GM18951 (cell line): ENCODE data around the gene FAHD2A.
"Not testable (repeated sequence)": the region's sequence is repeated elsewhere in the genome, so short reads cannot be mapped to it uniquely, and the experiment has no call there.

Source experiments
- POLR2A ChIP-seq: IDR thresholded peaks from 4 replicates; pipeline ENCODE4 v1.6.1; 2011; ENCODE audit warnings: mild to moderate bottlenecking; ENCODE audit not compliant: insufficient read length, insufficient read depth; ENCODE audit errors: extremely low read depth
- in situ Hi-C: fragments of 300-500 bp; cut with MboI; formaldehyde crosslinking; loops from one replicate; pipeline ENCODE4 v1.12.0; 2022; ENCODE audit warnings: low sequenced_read_pairs, mixed read lengths, inconsistent platforms; ENCODE audit not compliant: unreplicated experiment

The FAHD2A gene

GRCh38 chr2:95389245-95390119, 13.0 kb upstream of the FAHD2A start:
- TF ChIP-seq POLR2A, result no peak
- in situ Hi-C loops, result no loop called here

DNA sequence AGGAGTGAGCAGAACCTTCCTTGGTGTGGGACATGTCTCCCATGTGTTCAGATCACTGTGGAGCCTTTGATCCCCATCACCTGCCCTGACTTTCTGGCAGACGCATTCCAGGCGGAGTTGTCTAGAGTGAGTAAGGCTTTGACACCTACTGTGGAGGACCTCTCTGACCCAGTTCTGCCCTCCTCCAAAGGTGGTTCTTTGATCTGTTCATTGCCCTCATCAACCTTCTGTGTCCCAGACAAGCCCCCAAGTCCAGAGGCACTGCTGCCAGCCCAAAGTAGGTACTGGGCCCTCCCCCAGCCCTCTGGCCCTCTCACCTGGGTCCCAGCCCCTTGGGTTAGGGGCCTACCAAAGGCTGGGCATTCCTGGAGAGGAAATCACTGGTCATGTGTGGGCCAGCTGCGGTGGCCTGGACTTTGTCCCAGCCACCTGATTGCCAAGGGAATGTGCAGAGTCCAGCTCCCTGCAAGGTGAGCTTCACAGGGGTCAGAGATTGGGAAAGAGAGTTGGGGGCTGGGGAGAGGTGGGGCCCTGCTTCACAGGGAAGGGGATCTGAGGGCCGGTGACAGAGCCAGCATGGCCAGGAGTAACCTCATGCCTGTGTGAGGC, 12.1 kb upstream of the FAHD2A start:
- in situ Hi-C loops, result no loop called here
- no peak for TF ChIP-seq POLR2A

GRCh38 chr2:95390881-95391321, 11.6 kb upstream of the FAHD2A start:
- no peak for TF ChIP-seq POLR2A
- in situ Hi-C loops, result no loop called here

GRCh38 chr2:95391641-95392310, 10.7 kb upstream of the FAHD2A start:
- in situ Hi-C loops, result no loop called here
- TF ChIP-seq POLR2A, result no peak

DNA sequence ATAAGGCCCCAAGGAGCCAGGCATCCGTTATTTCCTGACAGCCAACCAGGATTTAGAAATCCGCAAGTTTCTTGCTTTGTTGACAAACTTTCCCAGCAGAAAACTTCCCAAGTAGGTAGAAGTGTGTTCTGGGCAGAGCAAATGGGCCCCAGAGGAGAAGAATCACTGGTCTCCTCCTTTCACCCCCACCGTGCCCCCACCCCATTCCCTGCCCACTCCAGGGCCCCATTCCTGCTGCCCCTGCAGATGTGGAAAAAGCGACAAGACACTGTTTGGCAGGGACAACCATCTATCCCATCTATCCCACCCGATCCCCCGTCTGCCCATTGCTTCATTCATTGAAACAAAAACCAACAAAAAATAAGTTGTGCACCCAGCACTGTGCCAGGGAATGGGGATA, 10.2 kb upstream of the FAHD2A start:
- in situ Hi-C loops, result no loop called here
- TF ChIP-seq POLR2A, result no peak

DNA sequence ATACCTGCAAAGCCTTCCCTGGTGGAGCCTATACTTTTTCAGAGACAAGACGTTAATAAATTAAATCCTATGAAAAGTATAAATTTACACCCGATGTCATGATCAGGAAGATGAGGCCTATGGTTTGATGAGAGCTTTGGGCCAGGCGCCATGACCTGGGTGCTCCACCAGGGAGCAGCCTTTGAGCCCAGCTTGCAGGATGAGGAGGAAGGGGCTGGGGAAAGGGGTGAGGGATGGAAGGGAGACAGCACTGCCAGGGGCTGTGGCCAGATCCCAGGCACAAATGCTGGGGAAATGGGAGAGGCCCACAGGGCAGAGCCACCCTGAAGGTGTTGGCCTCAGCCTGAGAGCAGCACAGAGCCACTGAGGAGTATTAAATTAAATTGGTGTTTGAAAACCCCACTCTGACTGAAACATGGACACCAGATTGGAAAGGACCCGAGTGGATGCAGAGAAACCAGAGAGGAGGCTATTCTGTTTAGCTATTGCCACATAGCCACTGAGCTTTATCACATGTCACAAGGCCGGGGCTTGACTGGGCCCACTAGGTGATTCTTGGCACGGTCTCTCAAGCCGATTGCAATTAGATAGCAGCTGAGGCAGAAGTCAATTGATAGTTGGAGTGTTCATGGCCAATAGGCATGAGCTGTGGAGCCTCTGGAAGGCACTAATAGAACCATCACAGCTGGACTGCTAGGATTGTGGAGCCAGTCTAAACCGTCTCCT, 9.6 kb upstream of the FAHD2A start:
- no peak for TF ChIP-seq POLR2A
- in situ Hi-C loops, result no loop called here

DNA sequence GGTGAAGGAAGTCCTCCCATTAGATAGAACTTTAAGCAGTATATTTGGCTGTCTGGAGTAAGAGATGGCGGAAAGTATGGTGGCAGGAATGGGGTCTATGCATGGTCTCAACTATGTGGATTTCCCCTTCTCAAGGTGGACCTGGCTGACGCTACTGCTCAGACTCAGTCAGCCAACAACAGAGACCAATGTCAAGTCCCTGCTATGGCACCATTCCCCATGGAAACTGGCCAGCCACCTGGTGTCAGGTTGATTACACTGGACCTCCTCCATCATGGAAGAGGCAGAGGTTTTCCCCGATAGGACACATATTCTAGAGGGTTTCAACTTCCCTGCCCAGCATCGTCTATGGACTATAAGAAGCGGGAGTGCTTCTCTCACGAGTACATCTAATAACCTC, 8.6 kb upstream of the FAHD2A start:
- no peak for TF ChIP-seq POLR2A
- in situ Hi-C loops, result no loop called here

DNA sequence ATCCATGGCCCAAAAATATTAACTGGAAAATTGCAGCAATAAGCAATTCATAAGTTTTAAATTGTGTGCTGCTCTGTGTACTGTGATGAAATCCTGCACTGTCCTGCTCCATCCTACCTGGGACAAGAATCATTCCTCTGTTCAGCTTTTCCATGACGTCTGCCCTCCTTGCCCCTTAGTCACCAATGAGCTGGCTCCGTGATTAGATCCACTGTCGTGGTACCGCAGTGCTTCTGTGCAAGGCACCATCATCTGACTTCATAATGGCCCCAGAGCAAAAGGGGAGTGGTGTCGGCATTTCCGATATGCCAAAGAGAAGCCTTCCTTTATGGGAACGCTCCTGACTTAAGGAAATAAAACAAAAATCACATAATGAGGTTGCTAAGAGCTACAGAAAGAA, 3.4 kb upstream of the FAHD2A start:
- in situ Hi-C loops, result no loop called here
- no peak for TF ChIP-seq POLR2A

DNA sequence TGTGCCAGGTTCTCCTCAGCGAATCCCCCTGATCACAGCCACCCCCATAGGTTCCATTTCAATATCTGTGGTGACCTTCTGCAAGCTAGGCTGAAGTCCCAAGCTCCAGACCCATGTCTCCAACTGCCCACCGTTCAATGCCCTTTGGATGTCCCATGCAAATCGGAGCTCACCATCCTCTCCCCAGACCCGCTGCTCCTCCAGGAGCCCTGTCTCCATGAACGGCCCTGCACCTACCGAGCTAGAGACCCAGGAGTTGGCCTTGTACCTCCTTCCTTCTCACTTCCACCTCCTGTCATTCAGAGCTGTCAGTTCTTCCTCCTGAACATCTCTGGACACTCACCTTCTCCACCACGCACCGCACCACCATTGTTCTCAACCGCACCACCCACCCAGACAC, 1.0 kb upstream of the FAHD2A start:
- in situ Hi-C loops, result no loop called here
- no peak for TF ChIP-seq POLR2A

DNA sequence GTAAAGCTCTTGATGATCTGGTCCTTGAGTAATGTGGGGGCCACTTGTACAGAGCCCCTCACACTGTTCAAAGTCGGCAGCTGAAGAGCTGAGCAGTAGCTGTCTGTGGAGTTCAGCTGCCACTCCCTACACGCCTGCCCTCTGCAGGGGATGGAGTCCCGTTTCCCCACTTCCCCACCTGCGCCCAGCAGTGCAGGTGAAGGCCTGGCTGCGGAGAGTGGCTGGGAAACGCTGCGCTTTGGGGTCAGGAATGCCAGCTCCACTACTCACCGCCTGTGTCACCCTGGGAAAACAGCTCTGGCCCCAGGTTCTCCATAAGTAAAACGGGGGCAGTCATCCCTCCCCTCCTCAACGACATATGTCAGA, 521 bp upstream of the FAHD2A start:
- in situ Hi-C loops, result not testable (repeated sequence)

DNA sequence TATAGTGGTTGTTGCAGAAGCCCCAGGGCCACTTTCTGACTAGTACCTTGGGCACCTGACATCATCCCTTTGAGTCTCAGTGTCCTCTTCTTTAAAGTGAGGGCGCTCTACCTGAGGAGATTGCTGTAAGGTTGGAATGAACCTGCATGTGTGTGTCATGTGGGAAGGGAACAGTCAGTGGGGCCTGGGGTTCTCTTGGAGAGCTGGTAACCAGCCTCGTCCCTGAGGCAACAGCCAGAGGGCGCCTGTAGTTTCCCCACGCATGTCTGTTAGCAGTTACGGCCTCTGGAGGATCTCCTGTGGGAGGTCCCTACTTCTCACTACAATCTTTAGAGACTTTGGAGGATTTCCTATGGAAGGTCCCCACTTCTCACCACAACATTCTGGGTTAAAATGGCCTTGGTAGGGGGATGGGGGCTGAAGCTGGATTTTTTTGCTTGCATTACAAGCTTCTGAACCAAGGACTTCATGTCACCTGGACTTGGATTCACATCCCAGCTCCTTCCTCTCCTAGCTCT, 755 bp downstream of the FAHD2A start:
- in situ Hi-C loops, result not testable (repeated sequence)

DNA sequence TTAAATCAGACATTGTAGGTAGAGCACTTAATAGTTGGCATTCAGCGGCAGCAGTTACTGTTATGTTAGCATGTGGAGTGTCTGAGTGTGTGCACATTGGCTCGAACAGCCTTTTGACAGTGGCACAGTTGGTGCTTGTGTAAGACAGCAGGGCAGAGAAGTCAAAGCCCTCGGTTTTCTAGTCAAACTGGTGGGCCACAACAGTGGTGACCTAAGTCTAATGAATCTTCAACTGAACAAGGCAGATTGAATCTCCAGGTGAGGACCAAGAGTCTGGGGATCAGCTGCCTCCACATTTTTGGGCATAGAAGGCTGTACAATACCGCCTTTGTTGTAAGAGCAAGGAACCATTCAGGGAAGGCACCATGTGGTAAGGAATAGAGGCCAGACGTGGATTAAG, 1.3 kb downstream of the FAHD2A start:
- in situ Hi-C loops, result not testable (repeated sequence)

DNA sequence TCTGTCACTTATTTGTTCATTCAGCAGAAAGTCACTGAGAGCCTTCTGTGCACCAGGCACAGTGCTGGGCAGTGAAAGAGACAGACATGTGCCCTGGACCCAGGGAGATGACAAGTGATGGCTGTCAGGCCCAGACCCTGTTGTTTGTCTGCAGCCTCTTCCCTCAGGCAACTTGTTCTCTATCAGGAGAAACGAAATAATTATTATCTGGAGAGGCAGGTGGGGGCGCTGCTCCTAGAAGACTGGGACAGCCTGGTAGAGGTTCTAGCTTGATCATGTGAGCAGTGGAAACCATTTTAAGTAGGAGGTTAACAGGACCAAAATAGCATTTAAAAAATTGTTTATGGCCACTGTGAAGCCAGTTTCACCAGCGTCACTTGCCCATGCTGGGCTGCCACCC, 2.2 kb downstream of the FAHD2A start:
- in situ Hi-C loops, result not testable (repeated sequence)

DNA sequence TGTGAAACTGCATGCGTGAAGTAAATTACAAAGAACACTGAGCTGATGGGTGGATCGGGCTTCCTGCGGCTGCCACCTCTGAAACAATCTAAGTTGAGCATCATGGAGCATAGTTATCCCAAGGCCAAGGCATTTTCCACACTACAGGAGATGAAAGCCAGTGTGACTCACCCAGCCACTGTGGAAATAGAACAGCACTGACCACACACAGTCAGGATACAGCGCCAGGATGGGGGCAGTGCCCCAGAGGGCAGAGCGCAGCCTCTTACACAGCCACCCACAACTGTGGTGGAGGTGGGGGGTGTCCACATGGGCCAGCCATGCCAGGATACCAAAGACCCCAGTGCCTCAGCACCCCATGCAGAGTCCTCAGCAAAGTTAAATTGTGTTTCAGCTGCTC, 8.7 kb downstream of the FAHD2A start:
- in situ Hi-C loops, result not testable (repeated sequence)

DNA sequence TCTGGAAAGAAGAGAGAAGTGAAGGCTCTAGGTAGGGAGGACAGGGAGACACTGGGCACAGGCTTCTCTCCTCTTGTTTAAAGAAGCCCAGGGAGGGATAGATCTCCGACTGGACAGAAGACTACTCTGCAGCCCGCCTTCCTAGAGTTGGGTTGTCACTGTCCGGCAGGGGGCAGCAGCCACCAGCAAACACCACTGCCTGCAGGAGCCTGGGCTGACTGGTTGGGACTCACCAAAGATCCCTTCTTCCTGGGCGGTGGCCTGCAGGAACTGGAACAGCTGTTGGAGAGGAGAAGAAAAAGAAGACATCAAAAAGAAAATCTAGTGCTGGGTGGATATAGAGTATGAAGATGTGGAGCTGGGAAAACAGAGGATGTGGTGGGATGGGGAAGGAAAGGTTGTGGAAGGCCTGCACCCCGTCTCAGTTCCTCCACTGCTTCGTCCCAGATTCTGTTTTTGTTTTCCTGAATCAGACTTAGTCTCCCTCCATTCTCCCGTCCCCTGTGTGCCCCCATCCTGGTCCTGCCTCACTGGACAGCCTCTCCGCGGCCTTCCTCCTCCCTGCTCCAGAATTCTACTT, 11.6 kb downstream of the FAHD2A start:
- in situ Hi-C loops, result not testable (repeated sequence)

DNA sequence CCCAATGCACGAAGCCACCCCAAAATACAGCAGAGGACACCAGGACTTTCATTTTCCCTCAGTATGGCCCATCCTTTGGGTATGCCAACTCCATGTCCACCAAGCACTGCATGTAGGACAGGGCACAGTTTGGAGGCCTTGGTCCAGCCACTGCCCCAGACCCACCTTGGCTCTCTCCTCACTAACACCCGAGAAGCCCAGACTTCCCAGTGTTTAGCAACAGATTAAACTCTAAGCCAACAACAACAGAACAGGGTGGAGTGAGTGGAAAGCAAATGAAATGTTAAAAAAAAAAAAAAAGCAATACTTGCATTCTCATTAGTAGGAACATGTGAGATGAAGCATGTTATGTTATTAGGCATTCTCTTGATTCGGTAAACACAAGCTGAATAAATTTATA, 12.6 kb downstream of the FAHD2A start:
- in situ Hi-C loops, result not testable (repeated sequence)

DNA sequence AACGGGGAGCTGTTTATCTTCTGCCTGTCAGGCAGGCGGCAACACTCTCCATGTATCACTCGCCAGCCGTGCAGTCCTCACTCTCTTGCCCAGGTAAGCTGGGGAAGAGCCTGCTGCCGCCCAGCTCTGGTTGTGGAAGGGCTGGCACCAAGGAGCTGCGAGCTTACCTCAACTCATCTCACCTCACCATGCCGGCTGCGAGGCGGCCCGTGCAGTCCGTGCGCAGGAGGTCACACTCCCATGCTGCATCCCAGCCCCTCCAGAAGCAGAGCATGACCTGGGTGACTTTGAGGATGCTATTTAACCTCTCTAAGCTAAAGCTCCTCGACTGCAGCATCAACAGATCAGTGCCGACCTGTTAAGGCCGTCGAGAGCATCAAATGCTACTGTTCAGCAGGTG, 13.1 kb downstream of the FAHD2A start:
- in situ Hi-C loops, result not testable (repeated sequence)

DNA sequence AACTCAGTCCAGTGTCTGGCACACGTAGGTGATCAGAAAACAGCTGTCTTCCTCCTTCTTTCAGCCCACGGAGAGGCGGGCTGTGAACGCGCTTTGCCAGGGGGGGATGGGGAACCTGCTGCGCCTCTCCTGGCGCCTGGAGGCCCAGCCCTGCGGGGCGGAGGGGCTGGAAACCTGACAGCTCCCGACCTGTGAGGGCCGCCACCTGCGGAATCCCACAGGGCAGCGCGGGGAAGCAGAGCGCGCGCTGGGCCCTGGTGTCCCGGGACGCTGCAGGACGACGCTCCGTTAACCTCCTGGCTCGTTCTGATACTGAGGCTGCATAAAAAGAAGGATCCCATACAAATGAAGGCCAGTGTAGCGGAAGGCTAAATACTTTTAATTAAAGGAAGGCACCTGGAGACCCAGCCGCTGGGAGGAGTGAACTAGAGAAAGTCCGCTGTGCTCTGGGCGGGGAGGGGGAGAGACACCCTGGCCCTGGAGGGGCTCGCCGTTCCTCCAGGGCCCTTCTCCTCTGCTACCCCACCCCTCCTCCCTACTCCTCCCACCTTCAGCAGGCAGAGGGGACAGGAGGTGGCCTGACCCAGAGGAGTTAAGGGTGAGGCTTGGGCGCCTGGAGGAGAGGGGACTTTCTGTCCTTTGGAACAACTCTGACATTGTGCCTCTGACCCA, 24.8 kb downstream of the FAHD2A start:
- in situ Hi-C loops, result not testable (repeated sequence)
